GM10266 (cell line): Measurements from ENCODE around the gene ST8SIA6.

ENCODE experiments used
- DNase-seq: peaks from one replicate; pipeline ENCODE4 v3.0.0; 2012; ENCODE audit errors: extremely low spot score
- CTCF ChIP-seq: IDR thresholded peaks from 2 replicates; pipeline ENCODE4 v1.5.1; 2012; ENCODE audit warnings: mild to moderate bottlenecking, low read depth; ENCODE audit not compliant: control insufficient read depth, insufficient read depth; ENCODE audit errors: missing control alignments

The ST8SIA6 gene

GRCh38 chr10:17483079-17483478 lies 28.7 kb upstream of the ST8SIA6 start:
- TF ChIP-seq CTCF = no peak
- no peak for DNase-seq

- DNase-seq = no peak
- TF ChIP-seq CTCF = no peak
These were observed 25.4 kb upstream of the ST8SIA6 start for GRCh38 chr10:17479822-17480221.

GRCh38 chr10:17479015-17479615 lies 24.7 kb upstream of the ST8SIA6 start:
- no peak for TF ChIP-seq CTCF
- DNase-seq = no peak

- no peak for TF ChIP-seq CTCF
- no peak for DNase-seq
These were observed 21.7 kb upstream of the ST8SIA6 start for GRCh38 chr10:17476073-17476472.

- DNase-seq = no peak
- TF ChIP-seq CTCF = no peak
These were observed 21.3 kb upstream of the ST8SIA6 start for GRCh38 chr10:17475661-17476060.

GRCh38 chr10:17474595-17475323 lies 20.4 kb upstream of the ST8SIA6 start:
- TF ChIP-seq CTCF = no peak
- DNase-seq = no peak

- no peak for DNase-seq
- no peak for TF ChIP-seq CTCF
These were observed 19.0 kb upstream of the ST8SIA6 start for GRCh38 chr10:17473228-17473950.
